GM19395 (cell line): ENCODE data around the gene SS18L1.

Source experiments
- ATAC-seq: cut with Tn5 transposase; IDR thresholded peaks from one replicate; pipeline ENCODE4 v1.9.1; 2021; ENCODE audit warnings: mild to moderate bottlenecking, moderate library complexity; ENCODE audit not compliant: unreplicated experiment

The SS18L1 gene

GRCh38 chr20:62222972-62223371 is 79.4 kb downstream of the SS18L1 start:
- no peak for ATAC-seq

GRCh38 chr20:62223571-62223970 is 80.0 kb downstream of the SS18L1 start:
- no peak for ATAC-seq

- ATAC-seq, result no peak
Measured at GRCh38 chr20:62224113-62224855, 80.7 kb downstream of the SS18L1 start.

- ATAC-seq, result no peak
Measured at GRCh38 chr20:62225026-62225425, 81.5 kb downstream of the SS18L1 start.

GRCh38 chr20:62225820-62226635 is 82.5 kb downstream of the SS18L1 start:
- no peak for ATAC-seq

GRCh38 chr20:62226707-62227590 is 83.4 kb downstream of the SS18L1 start:
- ATAC-seq, result no peak

GRCh38 chr20:62227591-62227976 is 84.0 kb downstream of the SS18L1 start:
- no peak for ATAC-seq

GRCh38 chr20:62227977-62228958 is 84.7 kb downstream of the SS18L1 start:
- no peak for ATAC-seq

- no peak for ATAC-seq
Measured at GRCh38 chr20:62228982-62229545, 85.5 kb downstream of the SS18L1 start.

- no peak for ATAC-seq
Measured at GRCh38 chr20:62229667-62230066, 86.1 kb downstream of the SS18L1 start.

GRCh38 chr20:62230276-62230675 is 86.7 kb downstream of the SS18L1 start:
- ATAC-seq, result no peak

- no peak for ATAC-seq
Measured at GRCh38 chr20:62230696-62231095, 87.1 kb downstream of the SS18L1 start.

GRCh38 chr20:62231292-62231691 is 87.7 kb downstream of the SS18L1 start:
- ATAC-seq, result no peak
